Mesendoderm (in vitro differentiated cells): Measurements from ENCODE around the gene SPATA33.

Experiments used
- DNase-seq: peaks from one replicate; pipeline ENCODE4 v3.0.0; 2013
- H2AK5ac ChIP-seq: 2 replicates; pipeline ENCODE4 v1.6.1; 2013; ENCODE audit warnings: low read length, inconsistent platforms
- H2BK120ac ChIP-seq: 2 replicates; pipeline ENCODE4 v1.6.1; 2013; ENCODE audit warnings: low read depth, mild to moderate bottlenecking, low read length, moderate library complexity, mixed read lengths
- H2BK15ac ChIP-seq: replicated peaks from 2 replicates; pipeline ENCODE4 v1.6.1; 2013; ENCODE audit warnings: low read depth, mild to moderate bottlenecking, moderate library complexity
- H2BK5ac ChIP-seq: 2 replicates; pipeline ENCODE4 v1.6.1; 2013; ENCODE audit warnings: low read length, inconsistent platforms
- H3K18ac ChIP-seq: 2 replicates; pipeline ENCODE4 v1.6.1; 2013; ENCODE audit warnings: mild to moderate bottlenecking, low read length, mixed read lengths
- H3K23ac ChIP-seq: one replicate; pipeline ENCODE4 v1.6.1; 2013; ENCODE audit warnings: low read length
- H3K27ac ChIP-seq: 2 replicates; pipeline ENCODE4 v1.5.1; 2013; ENCODE audit warnings: low read depth, mild to moderate bottlenecking, inconsistent platforms, low read length, moderate library complexity
- H3K27me3 ChIP-seq: 2 replicates; pipeline ENCODE4 v1.6.1; 2013; ENCODE audit warnings: low read length, control low read depth, mild to moderate bottlenecking, inconsistent platforms; ENCODE audit not compliant: insufficient read depth, poor library complexity
- H3K36me3 ChIP-seq: 2 replicates; pipeline ENCODE4 v1.6.1; 2013; ENCODE audit warnings: low read length, inconsistent platforms; ENCODE audit not compliant: control insufficient read depth, insufficient read depth
- H3K4ac ChIP-seq: one replicate; pipeline ENCODE4 v1.6.1; 2013; ENCODE audit warnings: low read depth, mild to moderate bottlenecking, low read length, moderate library complexity
- H3K4me1 ChIP-seq: 2 replicates; pipeline ENCODE4 v1.6.1; 2013; ENCODE audit warnings: low read depth, low read length, inconsistent platforms; ENCODE audit not compliant: control insufficient read depth
- H3K4me2 ChIP-seq: 2 replicates; pipeline ENCODE4 v1.6.1; 2013; ENCODE audit warnings: low read length
- H3K4me3 ChIP-seq: 2 replicates; pipeline ENCODE4 v1.5.1; 2013; ENCODE audit warnings: mild to moderate bottlenecking, low read length
- H3K56ac ChIP-seq: one replicate; pipeline ENCODE4 v1.6.1; 2013; ENCODE audit warnings: low read length
- H3K79me1 ChIP-seq: 2 replicates; pipeline ENCODE4 v1.6.1; 2013; ENCODE audit warnings: low read length, inconsistent platforms
- H3K79me2 ChIP-seq: 2 replicates; pipeline ENCODE4 v1.6.1; 2013; ENCODE audit warnings: mild to moderate bottlenecking, low read length; ENCODE audit not compliant: control insufficient read depth, insufficient read depth
- H3K9ac ChIP-seq: 2 replicates; pipeline ENCODE4 v1.6.1; 2013; ENCODE audit warnings: low read length, inconsistent platforms
- H4K5ac ChIP-seq: one replicate; pipeline ENCODE4 v1.6.1; 2013; ENCODE audit warnings: low read length
- H4K8ac ChIP-seq: one replicate; pipeline ENCODE4 v1.6.1; 2013; ENCODE audit warnings: low read depth, mild to moderate bottlenecking, control low read depth, low read length, moderate library complexity
- WGBS: extraction: QIAGEN DNeasy Blood & Tissue Kit; methylation state at CpG from one replicate; pipeline ENCODE4 v1.1.7; 2013; ENCODE audit warnings: low lambda C conversion rate, missing lambda C conversion rate; ENCODE audit not compliant: insufficient coverage; ENCODE audit errors: extremely low coverage; 5-methylcytosine and 5-hydroxymethylcytosine counted together

SPATA33 gene

DNA sequence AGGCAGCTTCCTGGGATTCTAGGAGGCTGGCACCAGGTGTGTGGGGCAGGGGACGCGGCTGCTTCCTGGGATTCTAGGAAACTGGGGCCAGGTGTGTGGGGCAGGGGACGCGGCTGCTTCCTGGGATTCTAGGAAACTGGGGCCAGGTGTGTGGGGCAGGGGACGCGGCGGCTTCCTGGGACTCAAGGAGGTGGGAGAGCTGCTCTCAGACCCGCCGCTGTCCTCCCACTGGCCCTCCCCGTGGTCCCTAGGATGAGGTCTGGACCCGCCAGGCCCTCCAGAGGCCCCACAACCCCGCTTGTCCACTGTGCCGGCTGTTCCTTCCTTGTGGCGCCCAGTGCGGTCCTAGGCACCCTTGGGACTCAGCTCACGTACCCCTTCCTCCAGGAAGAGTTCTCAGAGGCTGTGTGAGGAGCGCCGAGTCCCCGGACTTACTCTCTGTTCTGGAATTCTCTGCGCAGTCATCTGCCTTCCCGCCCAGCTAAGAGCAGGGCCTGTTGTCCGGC is 43.6 kb upstream of the SPATA33 start:
- no peaks in the 10 kb centered on the region for H3K27me3 ChIP-seq
- H3K4me3 ChIP-seq = no peak overlapping the region
- H4K8ac ChIP-seq = no peak overlapping the region
- H3K4me1 ChIP-seq = no peaks in the 10 kb centered on the region
- H2BK5ac ChIP-seq = no peak overlapping the region
- no peak overlapping the region for H3K9ac ChIP-seq
- no peak overlapping the region for H3K18ac ChIP-seq
- H2BK15ac ChIP-seq = no peak overlapping the region
- no peak overlapping the region for H2AK5ac ChIP-seq
- H3K4ac ChIP-seq = no peak overlapping the region
- no peak for DNase-seq
- H3K23ac ChIP-seq = no peak overlapping the region
- H3K56ac ChIP-seq = no peak overlapping the region
- no peak overlapping the region for H4K5ac ChIP-seq
- no peaks in the 10 kb centered on the region for H3K79me1 ChIP-seq
- no peaks in the 10 kb centered on the region for H3K79me2 ChIP-seq
- WGBS = no CpG with 5 or more reads among the region's 22 CpGs
- no peak overlapping the region for H3K27ac ChIP-seq
- no peak overlapping the region for H3K4me2 ChIP-seq
- no peaks in the 10 kb centered on the region for H3K36me3 ChIP-seq
- H2BK120ac ChIP-seq = no peak overlapping the region

GRCh38 chr16:89615176-89615575 is 42.5 kb upstream of the SPATA33 start:
- Histone ChIP-seq H2BK15ac (no peak overlapping the region), H3K56ac (no peak overlapping the region), H3K27me3 (no peaks in the 10 kb centered on the region), H3K79me2 (no peaks in the 10 kb centered on the region), H3K79me1 (no peaks in the 10 kb centered on the region), H3K36me3 (no peaks in the 10 kb centered on the region), H3K4me2 (no peak overlapping the region), H4K5ac (no peak overlapping the region), H3K9ac (no peak overlapping the region), H3K23ac (no peak overlapping the region), H2AK5ac (no peak overlapping the region), H2BK5ac (no peak overlapping the region), H3K27ac (no peak overlapping the region), H2BK120ac (no peak overlapping the region), H3K4ac (no peak overlapping the region), H3K4me1 (no peaks in the 10 kb centered on the region), H3K18ac (no peak overlapping the region), H4K8ac (no peak overlapping the region), H3K4me3 (no peak overlapping the region)
- no peak for DNase-seq
- WGBS = no CpG with 5 or more reads among the region's 13 CpGs

GRCh38 chr16:89615596-89616090 is 42.0 kb upstream of the SPATA33 start:
- Histone ChIP-seq H3K23ac (no peak overlapping the region), H2AK5ac (no peak overlapping the region), H3K4me1 (no peaks in the 10 kb centered on the region), H2BK120ac (no peak overlapping the region), H3K27me3 (no peaks in the 10 kb centered on the region), H4K8ac (no peak overlapping the region), H3K4me2 (no peak overlapping the region), H3K36me3 (no peaks in the 10 kb centered on the region), H3K79me2 (no peaks in the 10 kb centered on the region), H3K79me1 (no peaks in the 10 kb centered on the region), H3K9ac (no peak overlapping the region), H2BK5ac (no peak overlapping the region), H3K18ac (no peak overlapping the region), H3K27ac (no peak overlapping the region), H4K5ac (no peak overlapping the region), H2BK15ac (no peak overlapping the region), H3K4ac (no peak overlapping the region), H3K4me3 (no peak overlapping the region), H3K56ac (no peak overlapping the region)
- no CpG with 5 or more reads among the region's 17 CpGs for WGBS
- no peak for DNase-seq

GRCh38 chr16:89616623-89617022 is 41.0 kb upstream of the SPATA33 start:
- Histone ChIP-seq H2BK15ac (no peak overlapping the region), H2AK5ac (no peak overlapping the region), H2BK120ac (no peak overlapping the region), H3K4me1 (no peaks in the 10 kb centered on the region), H3K18ac (no peak overlapping the region), H3K4me2 (no peak overlapping the region), H3K4me3 (no peak overlapping the region), H3K79me1 (no peaks in the 10 kb centered on the region), H3K4ac (no peak overlapping the region), H3K23ac (no peak overlapping the region), H3K27ac (no peak overlapping the region), H3K79me2 (no peaks in the 10 kb centered on the region), H3K27me3 (no peaks in the 10 kb centered on the region), H4K5ac (no peak overlapping the region), H3K9ac (no peak overlapping the region), H4K8ac (no peak overlapping the region), H2BK5ac (no peak overlapping the region), H3K56ac (no peak overlapping the region), H3K36me3 (no peaks in the 10 kb centered on the region)
- no CpG with 5 or more reads among the region's 20 CpGs for WGBS
- no peak for DNase-seq

- Histone ChIP-seq H3K9ac (no peak overlapping the region), H3K79me1 (no peaks in the 10 kb centered on the region), H3K56ac (no peak overlapping the region), H3K4me3 (no peak overlapping the region), H3K79me2 (no peaks in the 10 kb centered on the region), H3K18ac (no peak overlapping the region), H4K5ac (no peak overlapping the region), H3K36me3 (no peaks in the 10 kb centered on the region), H3K27ac (no peak overlapping the region), H2AK5ac (no peak overlapping the region), H3K23ac (no peak overlapping the region), H3K27me3 (no peaks in the 10 kb centered on the region), H2BK15ac (no peak overlapping the region), H2BK120ac (no peak overlapping the region), H4K8ac (no peak overlapping the region), H3K4me1 (no peaks in the 10 kb centered on the region), H2BK5ac (no peak overlapping the region), H3K4me2 (no peak overlapping the region), H3K4ac (no peak overlapping the region)
- DNase-seq = no peak
- no CpG with 5 or more reads among the region's 6 CpGs for WGBS
Observed at GRCh38 chr16:89617036-89617435, 40.6 kb upstream of the SPATA33 start.
